GM23248 (cell line): ENCODE measurements around the gene ADH4.

Source experiments
- EZH2 ChIP-seq: fragments of 200-600 bp; sonication (generic); IDR thresholded peaks from 2 replicates; pipeline ENCODE4 v1.6.1; 2018; ENCODE audit warnings: antibody characterized with exemption, mild to moderate bottlenecking; ENCODE audit not compliant: insufficient read depth, poor library complexity, severe bottlenecking
- EZH2phosphoT487 ChIP-seq: fragments of 200-600 bp; sonication (generic); IDR thresholded peaks from 2 replicates; pipeline ENCODE4 v1.6.1; 2018; ENCODE audit warnings: antibody characterized with exemption, moderate library complexity, mild to moderate bottlenecking, low read depth; ENCODE audit not compliant: insufficient read depth

- TF ChIP-seq EZH2 (no peak), EZH2phosphoT487 (no peak)
Measured at GRCh38 chr4:99166544-99166943, 22.4 kb upstream of the ADH4 start.
